Heart left ventricle (tissue), 16 donors: ENCODE data around the gene TMEM242. TPM values are rescaled to one million over a fixed set of nuclear protein-coding genes. Genes with fewer than 3 reads are reported as not detected.

Source experiments
- ATAC-seq, 4 donors: fragments of 200-7000 bp; cut with Tn5 transposase; one replicate each; pipeline ENCODE4 v1.9.1; 2020 to 2022; ENCODE audit warnings: moderate library complexity in 4 of 4, mild to moderate bottlenecking in 3 of 4, moderate number of reproducible peaks in 1 of 4
- DNase-seq, 5 donors: peaks; one replicate each; pipeline ENCODE4 v3.0.0-alpha.2; 2020
- H3K27ac ChIP-seq, 12 donors: fragments of 200-600 bp; sonication (generic) in 4 of 12; one replicate each; pipeline versions ENCODE4 v1.5.0 to v1.8.0; 2016 to 2022; ENCODE audit warnings: mild to moderate bottlenecking in 2 of 12
- H3K27me3 ChIP-seq, 9 donors: fragments of 200-600 bp; sonication (generic) in 2 of 9; one replicate each; pipeline versions ENCODE4 v1.5.1 to v1.8.0; 2016 to 2022; ENCODE audit warnings: mild to moderate bottlenecking in 3 of 9
- H3K36me3 ChIP-seq, 9 donors: fragments of 200-600 bp; sonication (generic) in 2 of 9; one replicate each; pipeline versions ENCODE4 v1.5.0 to v1.8.0; 2018 to 2022; ENCODE audit warnings: mild to moderate bottlenecking in 2 of 9
- H3K4me1 ChIP-seq, 12 donors: fragments of 200-600 bp; sonication (generic) in 4 of 12; one replicate each; pipeline versions ENCODE4 v1.5.0 to v1.8.0; 2016 to 2022; ENCODE audit warnings: mild to moderate bottlenecking in 3 of 12
- H3K4me3 ChIP-seq, 12 donors: fragments of 200-600 bp; sonication (generic) in 4 of 12; one replicate each; pipeline versions ENCODE4 v1.5.0 to v1.8.0; 2017 to 2022; ENCODE audit warnings: mild to moderate bottlenecking in 9 of 12, moderate library complexity in 4 of 12
- H3K9me3 ChIP-seq, 12 donors: fragments of 200-600 bp; sonication (generic) in 4 of 12; one replicate each; pipeline versions ENCODE4 v1.5.0 to v1.8.0; 2016 to 2022; ENCODE audit warnings: mild to moderate bottlenecking in 1 of 12
- CTCF ChIP-seq, 12 donors: fragments of 200-600 bp; sonication (generic) in 4 of 12; IDR thresholded peaks; one replicate each; pipeline versions ENCODE4 v1.5.0 to v1.8.0; 2018 to 2022; ENCODE audit warnings: antibody characterized with exemption in 12 of 12, mild to moderate bottlenecking in 5 of 12
- POLR2A ChIP-seq, 2 donors: fragments of 450-650 bp; IDR thresholded peaks; one replicate each; pipeline ENCODE4 v1.6.1; 2017; ENCODE audit warnings: antibody characterized with exemption in 2 of 2, mild to moderate bottlenecking in 2 of 2, moderate library complexity in 2 of 2
- WGBS, 4 donors: extraction: QIAGEN DNeasy Blood & Tissue Kit in 2 of 4; methylation state at CpG; one replicate each; pipeline versions ENCODE4 v1.1.5 to v1.1.7; 2013 to 2018; 5-methylcytosine and 5-hydroxymethylcytosine counted together
- intact Hi-C, 10 donors: fragments of 100-400 bp; cut with DNase I; formaldehyde crosslinking; loops; one replicate each; pipeline versions ENCODE4 v1.11.1 to v1.14.2; 2022
- polyA plus RNA-seq, 2 donors: library from polyadenylated mRNA; stranded (reverse); fragments of 200-250 nt; gene quantifications; one replicate each; pipeline ENCODE4 v1.2.3, GENCODE V29; 2013
- total RNA-seq, 9 donors: library from RNA; depleted of rRNA in 2 of 9; stranded (reverse); fragments of >200 nt in 2 of 9; fragmentation: NEBNext Ultra II Directional in 3 of 9; extraction: Animal tissue kit (Norgen Biotek cat#: 25700) in 3 of 9; gene quantifications; one replicate each; pipeline versions ENCODE4 v1.1.0 to v1.2.4, GENCODE V29; 2016 to 2023
- donor health status: ischemic (EF 13 %, LVEDD 7.1; RV severe dilation, severe dysfunction).
- donor health status: healthy with polysubstance abuse.
- donor health status: DM: no; HTN: yes; CAD: no.
- donor health status: DM: no; HTN: no; CAD: no.
- donor health status: ischemic (EF 25% LVEDD 6.9; RV normal size, moderate dysfunction).
- donor health status: ischemic (EF 25% LVEDD 5.7; RV mildly dilated, moderate dysfunction).
- donor health status: healthy.
- donor health status: DM: yes; HTN: yes; CAD: no.
- donor health status: ischemic (EF 35%, LVEDD 5.7; RV mildly dilated, moderate dysfunction).
- donor health status: nonischemic (EF 11% LVEDD 7.7; RV severe dilation, severe dysfunction).
- donor health status: DM: yes; HTN: yes; CAD: no.
- donor health status: PGD.
- donor health status: ischemic (EF 29% LVEDD 5.4; RV normal size, mild dysfunction).
- donor health status: nonischemic (EF 23%, LVEDD 6.1; RV moderate dilation, normal function).

Gene TMEM242
- total and polyA plus RNA-seq, 11 donors: 5.9 to 18.3 (median 13.2) TPM

GRCh38 chr6:157326979-157327378 is 3.7 kb upstream of the TMEM242 start:
- H3K4me1 ChIP-seq: peaks cover 0 to 50% (median 15%) of the 10 kb centered on the region in 12 donors
- no peaks in the 10 kb centered on the region for H3K9me3 ChIP-seq
- ATAC-seq: peak in 1 of 4 donors; percentile 1
- H3K27me3 ChIP-seq: no peaks in the 10 kb centered on the region
- peaks cover 0 to 3% (median 0%) of the 10 kb centered on the region in 9 donors for H3K36me3 ChIP-seq
- peak overlapping the region in 11 of 12 donors; percentile 48 to 91 (median 80) for H3K27ac ChIP-seq
- TF ChIP-seq POLR2A (IDR thresholded peaks at IDR 0.05) (no peak), CTCF (IDR thresholded peaks at IDR 0.05) (no peak)
- no peak for DNase-seq
- intact Hi-C loops: loop anchor here in 3 of 10 donors (5.0 to 10.0 kb wide), 3 partner anchors 50 to 268 kb away; no protein-coding TSS in a partner anchor
- H3K4me3 ChIP-seq: no peak overlapping the region
- WGBS, 4 donors: 9 to 19% (median 10%) methylated on average over 6 of the region's 6 CpGs

- H3K4me3 ChIP-seq: no peak overlapping the region
- DNase-seq (no peak), ATAC-seq (no peak)
- 51 to 62% (median 56%) methylated on average over 9 of the region's 9 CpGs for WGBS, 4 donors
- TF ChIP-seq CTCF (IDR thresholded peaks at IDR 0.05): no peak
- no peak for TF ChIP-seq POLR2A (IDR thresholded peaks at IDR 0.05)
- H3K36me3 ChIP-seq: peaks cover 0 to 20% (median 8%) of the 10 kb centered on the region in 9 donors
- no peaks in the 10 kb centered on the region for H3K27me3 ChIP-seq
- peaks cover 0 to 51% (median 17%) of the 10 kb centered on the region in 12 donors for H3K4me1 ChIP-seq
- intact Hi-C loops: loop anchor here in 4 of 10 donors (2.0 to 10.0 kb wide), 4 partner anchors 52 to 270 kb away; partner anchors contain the start of gene ZDHHC14 (in 1 of the 4)
- peak overlapping the region in 8 of 12 donors; percentile 15 to 97 (median 88) for H3K27ac ChIP-seq
- no peaks in the 10 kb centered on the region for H3K9me3 ChIP-seq
Observed at GRCh38 chr6:157325069-157325805, 1.9 kb upstream of the TMEM242 start.

GRCh38 chr6:157323966-157324300 is 614 bp upstream of the TMEM242 start:
- Histone ChIP-seq H3K27me3 (no peaks in the 10 kb centered on the region), H3K9me3 (no peaks in the 10 kb centered on the region), H3K4me3 (peak overlapping the region; percentile 47 to 90 (median 75)), H3K36me3 (peaks cover 0 to 32% (median 13%) of the 10 kb centered on the region in 9 donors), H3K27ac (peak overlapping the region; percentile 67 to 97 (median 96)), H3K4me1 (peaks cover 0 to 47% (median 20%) of the 10 kb centered on the region in 12 donors)
- intact Hi-C loops: loop anchor here in 9 of 10 donors (2.0 to 10.0 kb wide), 5 partner anchors 57 to 273 kb away; partner anchors contain the start of gene ZDHHC14 (in 8 of the 9)
- WGBS, 4 donors: 0 to 1% (median 0%) methylated on average over 8 to 20 of the region's 20 CpGs
- TF ChIP-seq CTCF (IDR thresholded peaks at IDR 0.05): peak in 5 of 12 donors; percentile 1 to 20 (median 5)
- no peak for TF ChIP-seq POLR2A (IDR thresholded peaks at IDR 0.05)
- peak; percentile 83 to 90 (median 84) for DNase-seq
- peak; percentile 50 to 87 (median 84) for ATAC-seq

GRCh38 chr6:157322792-157323254 is 496 bp downstream of the TMEM242 start:
- Histone ChIP-seq H3K9me3 (no peaks in the 10 kb centered on the region), H3K4me3 (peak overlapping the region; percentile 47 to 90 (median 75)), H3K27ac (peak overlapping the region; percentile 67 to 97 (median 96)), H3K36me3 (peaks cover 0 to 43% (median 24%) of the 10 kb centered on the region in 9 donors), H3K27me3 (no peaks in the 10 kb centered on the region), H3K4me1 (peaks cover 0 to 41% (median 20%) of the 10 kb centered on the region in 12 donors)
- peak in 4 of 5 donors; percentile 86 to 93 (median 88) for DNase-seq
- 1 to 2% (median 2%) methylated on average over 21 of the region's 21 CpGs for WGBS, 4 donors
- peak in 2 of 4 donors; percentile 89 to 92 for ATAC-seq
- intact Hi-C loops: loop anchor here in 8 of 10 donors (2.0 to 10.0 kb wide), 5 partner anchors 58 to 274 kb away; partner anchors contain the start of gene ZDHHC14 (in 7 of the 8)
- TF ChIP-seq POLR2A (IDR thresholded peaks at IDR 0.05) (no peak), CTCF (IDR thresholded peaks at IDR 0.05) (no peak)
